Epithelial cell of proximal tubule (primary cell): Measurements from ENCODE around the gene TLE3. TPM values are rescaled to one million over a fixed set of nuclear protein-coding genes. Genes with fewer than 3 reads are reported as not detected.

Source experiments
- DNase-seq: peaks from one replicate; pipeline ENCODE4 v3.0.0-alpha.2; 2011; ENCODE audit warnings: low read depth
- H3K4me3 ChIP-seq: 2 replicates; pipeline ENCODE4 v1.5.1; 2011; ENCODE audit warnings: low read depth, mild to moderate bottlenecking, low read length
- CTCF ChIP-seq: conservative IDR thresholded peaks from 2 replicates; pipeline ENCODE4 v1.5.1; 2012; ENCODE audit warnings: low read depth, mild to moderate bottlenecking, low read length
- total RNA-seq: library from RNA; depleted of rRNA; stranded (reverse); fragments of >200 nt; gene quantifications from 2 replicates; pipeline ENCODE4 v1.2.3, GENCODE V29; 2015

Gene TLE3
- total RNA-seq, 1 donor from 2014 or later, result 34.8 TPM

GRCh38 chr15:70099167-70099966 is 1.6 kb upstream of the TLE3 start:
- peak; percentile 89 for DNase-seq
- TF ChIP-seq CTCF, result no peak
- H3K4me3 ChIP-seq, result peak overlapping the region; percentile 63

- H3K4me3 ChIP-seq, result peak overlapping the region; percentile 63
- TF ChIP-seq CTCF, result no peak
- no peak for DNase-seq
These were observed 897 bp upstream of the TLE3 start for GRCh38 chr15:70098461-70099166.

GRCh38 chr15:70098153-70098460 is 390 bp upstream of the TLE3 start:
- peak overlapping the region; percentile 63 for H3K4me3 ChIP-seq
- no peak for TF ChIP-seq CTCF
- no peak for DNase-seq

GRCh38 chr15:70097063-70097320 is 725 bp downstream of the TLE3 start:
- no peak for TF ChIP-seq CTCF
- H3K4me3 ChIP-seq, result peak overlapping the region; percentile 94
- DNase-seq, result no peak

- H3K4me3 ChIP-seq, result peak overlapping the region; percentile 94
- no peak for TF ChIP-seq CTCF
- no peak for DNase-seq
These were observed 1.3 kb downstream of the TLE3 start for GRCh38 chr15:70096215-70097062.

- no peak for TF ChIP-seq CTCF
- DNase-seq, result no peak
- H3K4me3 ChIP-seq, result peak overlapping the region; percentile 94
These were observed 2.1 kb downstream of the TLE3 start for GRCh38 chr15:70095408-70096214.
